ENCODE data around the gene IGF2BP2. TPM values are rescaled to one million over a fixed set of nuclear protein-coding genes. Genes with fewer than 3 reads are reported as not detected.

IGF2BP2 gene
- total and polyA plus RNA-seq, 2 experiments from 2014 or later = 88.9 to 91.8 TPM

- H3K27me3 ChIP-seq = no peaks in the 10 kb centered on the region
- no peaks in the 10 kb centered on the region for H4K20me1 ChIP-seq (ENCODE audit: insufficient read depth, poor library complexity, severe bottlenecking)
- peaks cover 7% of the 10 kb centered on the region for H3K9me3 ChIP-seq (ENCODE audit: low read depth)
- WGBS (ENCODE audit: low lambda C conversion rate, missing lambda C conversion rate) = 92% methylated on average over 1 of the region's 1 CpG
- no peak for TF ChIP-seq EZH2phosphoT487 (IDR thresholded peaks at IDR 0.05; ENCODE audit: low read depth, severe bottlenecking, unreplicated experiment)
- no peak for TF ChIP-seq CTCF (IDR thresholded peaks at IDR 0.05; ENCODE audit: poor library complexity)
- no peak for TF ChIP-seq EZH2 (IDR thresholded peaks at IDR 0.05; ENCODE audit: borderline replicate concordance)
- H3K4me2 ChIP-seq = no peak overlapping the region
- H3K79me2 ChIP-seq = no peaks in the 10 kb centered on the region
- no peaks in the 10 kb centered on the region for H3K9me2 ChIP-seq (replicated peaks; ENCODE audit: insufficient read depth)
- H3K4me3 ChIP-seq = no peak overlapping the region
- H2AFZ ChIP-seq = no peak overlapping the region
- H3K4me1 ChIP-seq (ENCODE audit: insufficient read depth) = no peaks in the 10 kb centered on the region
- no peaks in the 10 kb centered on the region for H3K36me3 ChIP-seq (replicated peaks; ENCODE audit: insufficient read depth, low read depth)
- no peak overlapping the region for H3K27ac ChIP-seq
- no peak for DNase-seq (ENCODE audit: low spot score)
Observed at GRCh38 chr3:185851959-185852358, 27.1 kb upstream of the IGF2BP2 start.

GRCh38 chr3:185851046-185851445 is 26.2 kb upstream of the IGF2BP2 start:
- H3K4me1 ChIP-seq (ENCODE audit: insufficient read depth) = no peaks in the 10 kb centered on the region
- DNase-seq (ENCODE audit: low spot score) = no peak
- H3K4me3 ChIP-seq = no peak overlapping the region
- no peaks in the 10 kb centered on the region for H3K27me3 ChIP-seq
- 97% methylated on average over 3 of the region's 3 CpGs for WGBS (ENCODE audit: low lambda C conversion rate, missing lambda C conversion rate)
- H3K9me3 ChIP-seq (ENCODE audit: low read depth) = no peaks in the 10 kb centered on the region
- H2AFZ ChIP-seq = no peak overlapping the region
- no peaks in the 10 kb centered on the region for H3K79me2 ChIP-seq
- no peak overlapping the region for H3K4me2 ChIP-seq
- TF ChIP-seq EZH2 (IDR thresholded peaks at IDR 0.05; ENCODE audit: borderline replicate concordance) = no peak
- H3K36me3 ChIP-seq (replicated peaks; ENCODE audit: insufficient read depth, low read depth) = no peaks in the 10 kb centered on the region
- H3K9me2 ChIP-seq (replicated peaks; ENCODE audit: insufficient read depth) = no peaks in the 10 kb centered on the region
- no peaks in the 10 kb centered on the region for H4K20me1 ChIP-seq (ENCODE audit: insufficient read depth, poor library complexity, severe bottlenecking)
- H3K27ac ChIP-seq = no peak overlapping the region

- WGBS (ENCODE audit: low lambda C conversion rate, missing lambda C conversion rate) = 92% methylated on average over 6 of the region's 6 CpGs
- H3K27me3 ChIP-seq = no peaks in the 10 kb centered on the region
- DNase-seq (ENCODE audit: low spot score) = no peak
- no peak for TF ChIP-seq EZH2phosphoT487 (IDR thresholded peaks at IDR 0.05; ENCODE audit: low read depth, severe bottlenecking, unreplicated experiment)
- TF ChIP-seq EZH2 (IDR thresholded peaks at IDR 0.05; ENCODE audit: borderline replicate concordance) = no peak
- no peak for TF ChIP-seq CTCF (IDR thresholded peaks at IDR 0.05; ENCODE audit: poor library complexity)
- no peaks in the 10 kb centered on the region for H3K9me3 ChIP-seq (ENCODE audit: low read depth)
- no peaks in the 10 kb centered on the region for H3K4me1 ChIP-seq (ENCODE audit: insufficient read depth)
- no peak overlapping the region for H3K4me2 ChIP-seq
- H3K36me3 ChIP-seq (replicated peaks; ENCODE audit: insufficient read depth, low read depth) = no peaks in the 10 kb centered on the region
- H3K27ac ChIP-seq = no peak overlapping the region
- no peak overlapping the region for H2AFZ ChIP-seq
- H3K9me2 ChIP-seq (replicated peaks; ENCODE audit: insufficient read depth) = no peaks in the 10 kb centered on the region
- no peaks in the 10 kb centered on the region for H4K20me1 ChIP-seq (ENCODE audit: insufficient read depth, poor library complexity, severe bottlenecking)
- H3K4me3 ChIP-seq = no peak overlapping the region
- H3K79me2 ChIP-seq = no peaks in the 10 kb centered on the region
Observed at GRCh38 chr3:185847506-185847905, 22.7 kb upstream of the IGF2BP2 start.

GRCh38 chr3:185846037-185846436 is 21.2 kb upstream of the IGF2BP2 start:
- Histone ChIP-seq H3K9me3 (ENCODE audit: low read depth) (no peaks in the 10 kb centered on the region), H3K4me2 (no peak overlapping the region), H3K27ac (no peak overlapping the region), H3K36me3 (replicated peaks; ENCODE audit: insufficient read depth, low read depth) (no peaks in the 10 kb centered on the region), H3K27me3 (no peaks in the 10 kb centered on the region), H2AFZ (no peak overlapping the region), H3K9me2 (replicated peaks; ENCODE audit: insufficient read depth) (no peaks in the 10 kb centered on the region), H3K79me2 (no peaks in the 10 kb centered on the region), H3K4me3 (no peak overlapping the region), H4K20me1 (ENCODE audit: insufficient read depth, poor library complexity, severe bottlenecking) (no peaks in the 10 kb centered on the region), H3K4me1 (ENCODE audit: insufficient read depth) (no peaks in the 10 kb centered on the region)
- 71% methylated on average over 6 of the region's 6 CpGs for WGBS (ENCODE audit: low lambda C conversion rate, missing lambda C conversion rate)
- no peak for TF ChIP-seq EZH2phosphoT487 (IDR thresholded peaks at IDR 0.05; ENCODE audit: low read depth, severe bottlenecking, unreplicated experiment)
- TF ChIP-seq CTCF (IDR thresholded peaks at IDR 0.05; ENCODE audit: poor library complexity) = no peak
- TF ChIP-seq EZH2 (IDR thresholded peaks at IDR 0.05; ENCODE audit: borderline replicate concordance) = no peak
- DNase-seq (ENCODE audit: low spot score) = no peak

Measured in hepatocyte (in vitro differentiated cells).